CD4-positive, alpha-beta T cell treated with Interleukin-12 subunit alpha and Interleukin-12 subunit beta, for 1 hour (primary cell): ENCODE measurements around the gene NADK2.
A peak's percentile ranks its signal among the peaks of the same experiment; 100 is the strongest.

Source experiments
- DNase-seq: peaks from one replicate; pipeline ENCODE4 v3.0.0-alpha.2; 2020

Gene NADK2

GRCh38 chr5:36246036-36246800 lies 4.5 kb upstream of the NADK2 start:
- DNase-seq: no peak

GRCh38 chr5:36244076-36244475 lies 2.4 kb upstream of the NADK2 start:
- no peak for DNase-seq

GRCh38 chr5:36243653-36244052 lies 1.9 kb upstream of the NADK2 start:
- DNase-seq: no peak

- DNase-seq: no peak
Observed at GRCh38 chr5:36242534-36243485, 1.1 kb upstream of the NADK2 start.

GRCh38 chr5:36240779-36241630 lies 720 bp downstream of the NADK2 start:
- peak; percentile 11 for DNase-seq

GRCh38 chr5:36239370-36240293 lies 2.1 kb downstream of the NADK2 start:
- DNase-seq: no peak

- DNase-seq: no peak
Observed at GRCh38 chr5:36238502-36239295, 3.0 kb downstream of the NADK2 start.

- DNase-seq: no peak
Observed at GRCh38 chr5:36237751-36238150, 4.0 kb downstream of the NADK2 start.

GRCh38 chr5:36236801-36237200 lies 4.9 kb downstream of the NADK2 start:
- no peak for DNase-seq

- no peak for DNase-seq
Observed at GRCh38 chr5:36232533-36232932, 9.2 kb downstream of the NADK2 start.

GRCh38 chr5:36230151-36230790 lies 11.5 kb downstream of the NADK2 start:
- no peak for DNase-seq

GRCh38 chr5:36228505-36228904 lies 13.2 kb downstream of the NADK2 start:
- DNase-seq: no peak

- DNase-seq: no peak
Observed at GRCh38 chr5:36227046-36227445, 14.7 kb downstream of the NADK2 start.

GRCh38 chr5:36222620-36223019 lies 19.1 kb downstream of the NADK2 start:
- no peak for DNase-seq

- no peak for DNase-seq
Observed at GRCh38 chr5:36217988-36218387, 23.7 kb downstream of the NADK2 start.

- DNase-seq: no peak
Observed at GRCh38 chr5:36217567-36217966, 24.2 kb downstream of the NADK2 start.

GRCh38 chr5:36215910-36216309 lies 25.8 kb downstream of the NADK2 start:
- no peak for DNase-seq

GRCh38 chr5:36214436-36214835 lies 27.3 kb downstream of the NADK2 start:
- no peak for DNase-seq

GRCh38 chr5:36209664-36210063 lies 32.1 kb downstream of the NADK2 start:
- no peak for DNase-seq

- no peak for DNase-seq
Observed at GRCh38 chr5:36208786-36209185, 32.9 kb downstream of the NADK2 start.

- DNase-seq: no peak
Observed at GRCh38 chr5:36206913-36207312, 34.8 kb downstream of the NADK2 start.
